GM18511 (cell line): ENCODE measurements around the gene PLEKHA4.

Experiments
- ATAC-seq: cut with Tn5 transposase; IDR thresholded peaks from one replicate; pipeline ENCODE4 v1.9.1; 2021; ENCODE audit warnings: mild to moderate bottlenecking, moderate library complexity; ENCODE audit not compliant: unreplicated experiment

The PLEKHA4 gene

DNA sequence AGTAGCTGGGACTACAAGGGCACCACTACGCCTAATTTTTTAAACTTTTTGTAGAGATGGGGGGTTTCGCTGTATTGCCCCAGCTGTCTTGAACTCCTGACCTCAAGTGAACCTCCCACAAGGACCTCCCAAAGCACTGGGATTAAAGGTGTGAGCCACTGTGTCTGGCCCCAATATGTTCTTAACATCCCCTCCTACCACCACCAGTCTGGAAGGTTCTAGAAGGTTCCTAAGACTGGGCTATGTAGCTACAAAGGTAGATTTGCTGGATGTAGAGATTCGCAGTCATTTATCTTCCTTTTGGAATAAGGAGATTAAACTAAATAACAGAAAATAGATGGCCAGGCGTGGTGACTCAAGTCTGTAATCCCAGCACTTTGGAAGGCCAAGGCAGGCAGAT, 37.5 kb downstream of the PLEKHA4 start:
- ATAC-seq: no peak

DNA sequence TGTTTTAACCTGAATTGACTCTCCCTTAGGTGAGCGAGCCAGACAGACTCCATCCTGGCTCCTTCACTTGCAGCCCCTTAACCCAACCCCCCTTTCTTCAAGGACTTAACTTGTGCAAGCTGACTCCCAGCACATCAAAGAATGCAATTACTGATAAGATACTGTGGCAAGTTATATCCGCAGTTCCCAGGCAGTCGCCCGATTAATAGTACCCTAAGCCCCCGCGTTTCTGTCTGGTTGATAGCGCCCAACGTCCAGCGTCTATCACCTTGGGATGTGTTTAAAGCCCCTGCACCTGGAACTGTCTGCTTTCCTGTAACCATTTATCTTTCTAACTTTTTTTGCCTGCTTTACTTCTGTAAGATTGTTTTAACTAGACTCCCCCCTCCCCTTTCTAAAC, 38.3 kb downstream of the PLEKHA4 start:
- no peak for ATAC-seq

DNA sequence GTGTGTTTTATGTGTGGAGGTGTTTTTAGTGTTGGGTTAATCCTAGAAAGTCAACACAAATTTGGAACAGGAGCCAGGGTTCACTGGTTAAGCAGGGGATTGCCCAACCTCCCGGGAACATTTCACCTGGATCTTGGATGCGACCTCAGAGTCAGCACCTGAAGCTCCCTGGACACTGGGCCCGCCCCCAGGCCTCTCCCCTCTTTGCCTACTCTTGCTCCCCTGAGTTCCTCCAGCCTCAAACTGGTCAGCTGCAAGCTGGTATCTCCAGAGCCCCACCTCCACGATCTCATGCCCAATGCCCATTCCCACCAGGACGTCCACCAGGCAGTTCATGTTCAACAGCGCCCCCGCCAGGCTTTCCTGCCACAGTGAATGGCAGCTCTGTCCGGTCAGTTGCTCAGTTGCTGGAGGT, 41.8 kb downstream of the PLEKHA4 start:
- no peak for ATAC-seq

DNA sequence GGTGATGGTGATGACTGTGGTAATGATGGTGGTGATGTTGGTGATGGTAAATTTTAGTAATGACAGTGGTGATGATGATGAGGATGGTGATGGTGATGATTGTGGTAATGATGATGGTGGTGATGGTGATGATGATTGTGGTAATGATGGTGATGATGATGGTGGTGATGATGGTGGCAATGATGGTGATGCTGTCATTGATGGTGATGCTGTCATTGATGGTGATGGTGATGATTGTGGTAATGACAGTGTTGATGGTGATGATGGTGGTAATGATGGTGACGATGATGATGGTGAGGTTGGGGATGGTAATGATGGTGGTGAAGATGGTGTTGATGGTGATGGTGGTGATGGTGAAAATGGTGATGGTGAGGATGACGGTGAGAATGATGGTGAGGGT, 45.9 kb downstream of the PLEKHA4 start:
- no peak for ATAC-seq

DNA sequence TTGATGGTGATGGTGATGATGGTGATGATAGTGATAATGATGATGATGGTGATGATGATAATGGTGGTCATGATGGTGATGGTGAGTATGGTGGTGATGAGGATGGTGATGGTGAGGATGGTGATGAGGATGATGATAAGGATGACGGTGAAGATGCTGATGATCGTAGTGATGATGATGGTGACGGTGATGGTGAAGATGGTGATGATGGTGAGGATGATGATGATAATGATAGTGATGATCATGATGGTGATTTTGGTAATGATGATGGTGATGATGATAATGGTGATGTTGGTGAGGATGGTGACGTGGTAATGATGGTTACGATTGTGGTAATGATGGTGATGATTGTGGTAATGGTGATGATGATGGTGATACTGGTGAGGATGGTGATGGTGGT, 46.8 kb downstream of the PLEKHA4 start:
- no peak for ATAC-seq

DNA sequence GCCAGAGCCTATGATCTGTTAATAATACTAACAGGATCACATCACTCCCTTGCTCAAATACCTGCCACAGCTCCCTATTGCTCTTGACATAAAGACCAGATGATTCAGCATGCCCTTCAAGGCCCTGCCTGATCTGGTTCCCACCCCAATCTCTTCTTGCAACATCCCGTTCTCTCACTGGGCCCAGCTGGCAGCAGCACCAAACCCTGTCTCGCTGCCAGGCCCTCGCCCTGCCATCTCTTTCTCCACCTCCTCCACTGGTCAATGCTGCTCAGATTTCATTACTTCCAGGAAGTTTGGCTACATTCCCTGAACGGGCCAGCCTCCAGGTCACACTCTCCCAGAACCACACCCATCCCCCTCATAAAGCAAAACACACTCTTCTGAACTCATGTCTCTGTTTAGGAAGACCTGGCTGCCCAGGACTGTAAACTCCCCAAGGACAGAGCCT, 49.0 kb downstream of the PLEKHA4 start:
- no peak for ATAC-seq

DNA sequence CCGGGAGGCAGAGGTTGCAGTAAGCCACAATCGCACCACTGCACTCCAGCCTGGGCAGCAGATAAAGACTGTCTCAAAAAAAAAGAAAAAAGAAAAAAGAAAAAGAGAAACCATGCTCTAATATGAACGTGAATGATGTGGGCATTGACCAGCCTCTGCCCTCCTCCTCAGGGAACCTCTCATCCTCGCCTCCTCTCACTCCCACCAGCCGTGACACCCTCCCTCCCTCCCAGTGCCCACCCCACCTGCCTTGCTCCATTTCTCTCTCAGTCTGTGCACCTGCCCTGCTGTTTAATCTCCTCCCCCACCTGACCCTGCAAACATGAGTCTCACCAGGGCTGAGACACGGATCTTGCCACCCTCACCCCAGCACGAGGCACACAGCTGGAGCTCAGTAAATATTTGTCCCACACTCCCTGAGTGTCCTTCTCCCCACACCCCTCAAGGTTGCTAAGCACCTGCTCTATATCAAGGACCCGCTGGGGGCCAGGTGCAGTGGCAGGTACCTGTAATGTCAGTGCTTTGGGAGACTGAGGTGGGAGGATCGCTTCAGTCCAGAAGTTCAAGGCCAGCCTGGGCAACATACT, 50.1 kb downstream of the PLEKHA4 start:
- ATAC-seq: no peak

DNA sequence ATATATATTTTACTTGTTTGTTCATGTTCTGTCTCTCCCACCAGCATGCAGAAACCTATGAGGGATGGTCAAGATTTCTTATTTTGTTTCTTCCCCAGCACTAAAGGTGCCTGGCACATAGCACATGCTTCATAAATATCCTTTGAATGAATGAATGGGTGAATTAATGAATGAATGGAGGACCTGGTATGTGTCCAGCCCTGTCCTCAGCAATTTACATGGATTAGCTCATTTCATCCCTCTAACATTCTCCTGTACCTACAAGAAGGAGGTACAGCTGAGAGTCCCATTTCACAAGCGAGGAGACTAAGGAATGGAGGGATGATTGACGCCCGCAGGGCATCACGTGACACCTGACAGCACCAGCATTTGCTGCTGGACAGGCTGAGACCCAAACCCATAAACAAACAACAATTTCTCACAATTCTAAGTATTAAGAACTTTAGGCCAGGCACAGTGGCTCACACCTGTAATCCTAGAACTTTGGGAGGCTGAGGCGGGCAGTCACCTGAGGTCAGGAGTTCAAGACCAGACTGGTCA, 50.8 kb downstream of the PLEKHA4 start:
- no peak for ATAC-seq

DNA sequence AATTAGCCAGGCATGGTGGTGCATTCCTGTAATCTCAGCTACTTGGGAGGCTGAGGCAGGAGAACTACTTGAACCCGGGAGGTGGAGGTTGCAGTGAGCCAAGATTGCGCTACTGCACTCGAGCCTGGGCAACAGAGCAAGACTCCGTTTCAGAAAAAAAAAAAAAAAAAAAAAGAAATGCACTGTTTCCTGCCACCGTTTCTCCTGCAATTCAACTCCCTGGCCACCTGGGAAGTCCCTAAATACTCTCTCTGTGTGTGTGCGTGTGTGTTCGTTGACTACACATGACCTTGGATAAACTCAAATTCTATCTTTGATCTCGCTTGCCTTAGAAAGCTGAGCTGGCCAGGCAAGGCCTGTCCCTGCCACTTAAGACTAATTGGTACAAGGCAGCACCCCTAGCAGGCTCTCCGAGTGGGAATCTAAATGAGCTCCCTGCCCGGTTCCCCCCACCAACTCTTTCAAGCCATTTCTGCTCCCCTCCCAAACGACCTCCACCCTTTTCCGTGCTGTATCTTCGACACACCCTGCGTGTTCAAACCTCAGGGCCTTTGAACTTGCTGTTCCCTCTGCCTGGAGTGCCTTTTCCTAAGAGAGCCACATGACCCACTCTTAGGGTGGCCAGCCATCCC, 52.4 kb downstream of the PLEKHA4 start:
- no peak for ATAC-seq

DNA sequence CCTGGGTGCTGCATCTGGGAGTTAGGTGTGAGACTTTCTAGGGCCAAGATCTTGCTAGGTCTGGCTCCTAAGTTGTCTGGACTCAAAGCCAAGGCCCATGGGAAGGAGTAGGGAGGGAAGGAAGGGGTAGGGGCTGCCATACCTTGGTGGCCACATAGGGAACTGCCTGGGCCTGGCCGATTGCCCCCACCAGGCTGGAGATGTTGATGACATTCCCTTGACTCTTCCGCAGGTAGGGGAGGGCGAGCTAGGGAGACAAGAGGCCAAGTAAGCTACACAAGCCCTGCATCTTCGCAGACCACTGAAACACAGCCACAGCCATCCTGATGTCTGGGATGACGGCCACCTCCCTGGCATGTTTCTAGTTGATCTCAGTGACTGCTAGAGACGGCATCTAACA, 53.5 kb downstream of the PLEKHA4 start:
- ATAC-seq: no peak

DNA sequence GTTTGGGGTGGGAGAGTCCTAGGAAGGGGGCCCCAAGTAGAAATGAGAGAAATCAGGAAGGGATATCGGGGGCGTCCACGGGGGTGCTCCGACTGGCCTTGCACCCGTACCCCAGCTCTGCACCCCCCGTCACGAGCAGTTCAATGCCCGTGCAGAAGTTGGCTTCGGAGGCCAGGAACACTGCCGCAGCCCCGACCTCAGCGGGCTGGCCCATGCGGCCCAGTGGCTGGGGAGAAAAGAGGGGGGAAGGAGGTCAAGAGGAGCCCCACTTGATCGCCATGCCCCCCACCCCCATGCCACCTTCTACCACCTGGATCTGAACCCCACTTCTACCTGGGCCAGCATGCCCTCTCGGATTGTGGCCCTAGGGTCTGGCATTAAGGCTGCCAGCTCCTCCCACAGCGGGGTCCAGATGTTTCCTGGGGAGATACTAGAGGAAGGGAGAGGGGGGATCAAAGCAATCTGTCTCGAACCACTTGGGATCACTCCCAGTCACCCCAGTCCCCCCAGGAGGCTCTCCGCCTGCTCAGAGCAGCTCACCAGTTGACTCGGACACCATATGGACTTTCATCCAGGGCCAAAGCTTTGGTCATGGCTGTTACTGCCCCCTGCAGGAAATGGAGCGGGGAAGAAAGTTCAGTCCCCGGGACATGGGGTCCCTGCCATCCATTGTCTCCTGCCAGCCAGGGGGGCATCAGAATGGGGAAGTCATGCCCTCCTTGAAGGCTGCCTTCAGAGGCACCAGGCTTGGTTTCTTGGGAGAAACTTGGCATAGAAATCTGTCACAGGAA, 55.1 kb downstream of the PLEKHA4 start:
- no peak for ATAC-seq

DNA sequence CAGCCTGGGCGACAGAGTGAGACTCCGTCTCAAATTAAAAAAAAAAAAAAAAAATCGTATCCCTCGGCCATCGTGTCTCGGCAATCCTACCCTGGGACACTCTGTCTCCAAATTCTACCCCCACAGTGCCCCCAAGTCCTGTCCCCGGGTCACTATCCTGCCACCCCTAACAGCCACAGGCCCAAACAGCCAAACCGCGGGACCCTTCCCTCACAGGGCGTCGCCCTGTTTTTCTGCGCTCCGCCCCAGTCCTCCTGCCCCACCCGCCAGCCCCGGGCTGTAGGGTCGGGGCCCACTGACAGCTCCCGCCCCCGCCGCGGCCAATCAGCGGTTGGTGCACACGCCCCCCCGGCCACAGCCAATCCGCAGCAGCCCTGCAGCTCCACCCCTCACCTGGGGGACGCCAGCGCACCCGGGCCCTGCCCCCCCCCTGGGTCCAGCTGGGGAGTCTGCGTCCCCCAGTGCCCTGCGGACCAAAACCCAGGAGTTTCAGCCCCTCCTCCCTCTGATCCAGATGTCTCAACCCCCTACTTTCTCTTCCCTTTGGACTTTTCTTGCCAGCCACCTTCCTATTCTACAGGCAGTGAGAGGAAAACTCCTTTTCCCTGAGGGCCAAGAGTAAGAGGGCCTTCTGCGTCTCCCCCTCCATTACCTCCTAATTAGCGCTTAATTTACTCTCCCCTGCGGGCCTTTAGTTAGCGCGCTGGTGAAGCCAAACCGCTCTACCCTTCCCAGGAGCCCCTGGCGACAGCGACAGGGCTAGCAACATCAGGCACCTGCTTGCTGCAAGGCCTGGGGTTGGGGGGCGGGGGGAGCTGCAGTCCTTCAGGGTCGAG, 56.1 kb downstream of the PLEKHA4 start:
- ATAC-seq: no peak

DNA sequence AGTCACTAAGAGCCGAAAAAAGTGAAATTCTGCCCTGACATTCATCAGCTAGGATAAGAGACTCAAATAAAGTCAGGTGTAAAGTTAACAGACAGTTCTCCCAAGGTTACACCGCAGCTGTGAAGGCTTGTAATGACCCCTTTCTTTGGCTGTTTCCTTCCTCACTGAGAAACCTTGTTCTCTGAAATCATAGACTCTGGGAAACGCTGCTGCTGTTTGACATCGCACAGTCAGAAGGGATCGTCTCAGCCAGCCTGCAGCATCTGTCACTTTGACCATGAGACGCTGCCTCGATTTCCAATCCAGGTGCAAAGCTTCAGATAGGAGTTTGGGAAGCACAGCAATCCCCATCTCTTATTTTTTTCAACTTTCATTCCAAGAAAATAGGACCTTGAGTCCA, 58.3 kb downstream of the PLEKHA4 start:
- ATAC-seq: no peak

DNA sequence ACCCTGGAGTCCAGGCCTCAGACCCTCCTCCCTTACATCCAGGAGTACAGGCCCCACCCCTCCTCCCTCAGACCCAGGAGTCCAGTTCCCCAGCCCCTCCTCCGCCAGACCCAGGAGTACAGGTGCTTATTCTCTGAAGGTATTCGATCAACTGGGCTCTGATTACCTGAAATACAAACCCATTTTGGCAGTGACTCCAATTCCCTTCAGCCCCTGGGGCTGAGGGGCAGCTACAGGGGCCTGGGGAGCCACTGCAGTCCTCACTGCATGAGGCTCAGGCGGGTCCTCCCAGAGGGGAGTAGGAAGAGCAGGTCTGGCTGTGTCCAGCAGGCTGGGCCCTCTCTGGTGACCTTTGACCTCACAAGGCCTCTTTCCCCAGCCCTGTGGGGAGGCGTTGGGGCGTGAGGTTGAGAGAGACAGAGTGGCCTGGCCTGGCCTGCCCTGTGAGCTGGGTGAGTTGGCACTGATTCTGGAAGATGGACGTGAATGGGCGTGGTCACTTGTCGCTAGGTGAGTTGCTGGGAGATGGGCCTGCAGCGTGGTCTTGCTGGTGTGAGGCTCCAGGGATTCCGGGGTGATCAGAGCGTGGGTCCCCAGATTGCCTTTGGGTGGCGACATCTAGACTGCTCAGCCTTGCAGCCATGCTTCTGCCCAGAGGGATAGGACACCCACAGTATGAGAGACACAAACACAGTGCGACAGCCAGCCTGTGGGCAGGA, 60.7 kb downstream of the PLEKHA4 start:
- no peak for ATAC-seq

DNA sequence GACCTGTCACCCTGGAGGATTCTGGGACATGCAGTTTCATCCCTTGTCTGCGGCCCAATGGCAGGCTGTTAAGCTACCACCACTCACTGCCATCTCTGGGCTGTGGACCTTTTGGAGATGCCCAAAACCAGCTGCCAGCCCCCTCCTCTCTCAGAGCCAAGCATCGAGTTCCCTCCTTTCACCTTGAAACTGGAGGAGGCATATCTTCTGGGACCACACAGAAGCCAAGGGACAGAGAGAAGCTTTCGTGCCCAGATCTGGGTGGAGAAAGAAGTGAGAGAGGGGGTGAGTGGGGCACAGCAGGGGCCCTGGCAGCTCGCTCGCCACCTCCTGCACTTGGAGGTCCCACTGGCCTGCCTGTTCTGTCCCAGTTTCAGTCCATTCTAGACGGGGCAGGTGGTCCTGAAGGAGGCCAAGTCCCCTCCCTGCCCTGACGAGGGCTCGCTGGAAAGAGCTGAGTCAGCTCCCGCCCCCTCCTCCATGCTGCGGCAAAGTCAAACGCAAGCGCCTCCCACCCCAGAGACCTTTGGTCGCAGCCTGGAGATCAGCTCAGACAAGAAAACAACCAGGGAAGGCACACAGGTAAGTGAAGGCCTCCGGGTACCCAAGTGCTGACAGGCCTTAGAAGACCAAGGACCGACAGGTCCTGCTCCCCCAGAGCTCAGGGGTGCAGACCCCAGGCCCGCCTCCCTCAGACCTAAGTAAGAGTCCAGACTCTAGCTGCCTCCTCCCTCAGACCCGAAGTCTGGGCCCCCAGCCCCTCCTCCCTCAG, 61.4 kb downstream of the PLEKHA4 start:
- ATAC-seq: no peak

DNA sequence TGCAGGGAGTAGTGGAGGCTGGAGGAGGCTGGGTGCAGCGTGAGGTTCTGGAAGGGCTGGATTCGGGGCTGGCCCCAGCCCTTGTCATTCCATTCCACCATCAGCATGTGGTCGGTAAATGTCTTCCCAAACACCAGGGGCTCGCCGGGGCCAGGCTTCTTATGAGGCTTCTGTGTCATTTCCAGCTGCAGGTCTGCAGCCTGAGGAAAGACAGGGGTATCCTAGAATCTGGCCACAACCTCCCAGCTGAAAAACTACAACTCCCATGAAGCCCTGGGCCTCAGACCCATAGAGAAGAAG, 61.9 kb downstream of the PLEKHA4 start:
- ATAC-seq: no peak

DNA sequence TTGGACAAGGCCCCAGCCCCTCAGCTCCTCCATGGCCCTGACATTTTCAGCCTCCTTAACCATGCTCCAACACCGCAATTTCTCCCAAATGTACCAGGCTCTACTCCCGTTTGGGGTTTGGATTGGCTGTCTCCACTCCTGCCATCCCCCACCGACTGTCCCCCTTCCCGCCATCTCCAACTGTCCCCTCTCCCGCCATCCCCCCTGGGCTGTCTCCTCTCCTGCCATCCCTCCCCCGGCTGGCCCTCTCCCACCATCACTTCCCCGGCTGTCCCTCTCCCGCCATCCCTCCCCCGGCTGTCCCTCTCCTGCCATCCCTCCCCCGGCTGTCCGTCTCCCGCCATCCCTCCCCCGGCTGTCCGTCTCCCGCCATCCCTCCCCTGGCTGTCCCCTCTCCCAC, 63.0 kb downstream of the PLEKHA4 start:
- no peak for ATAC-seq

DNA sequence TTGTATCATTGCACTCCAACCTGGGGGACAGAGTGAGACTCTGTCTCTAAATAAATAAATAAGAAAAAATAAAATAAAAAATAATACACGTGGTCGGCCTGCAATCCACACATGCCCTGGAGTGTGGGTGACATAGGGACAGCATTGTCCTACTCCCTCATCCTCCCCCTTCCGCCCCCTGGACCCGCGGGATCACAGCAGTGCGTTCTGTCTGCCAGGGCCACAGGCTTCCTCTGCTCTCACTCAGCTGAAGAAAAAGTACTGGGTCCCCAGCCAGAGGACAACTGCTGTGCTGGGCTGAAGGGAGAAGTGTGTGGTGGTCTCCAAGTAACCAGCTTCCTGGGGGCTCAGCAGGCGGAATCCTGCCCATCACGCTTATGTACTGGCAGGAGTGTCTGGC, 63.9 kb downstream of the PLEKHA4 start:
- no peak for ATAC-seq

DNA sequence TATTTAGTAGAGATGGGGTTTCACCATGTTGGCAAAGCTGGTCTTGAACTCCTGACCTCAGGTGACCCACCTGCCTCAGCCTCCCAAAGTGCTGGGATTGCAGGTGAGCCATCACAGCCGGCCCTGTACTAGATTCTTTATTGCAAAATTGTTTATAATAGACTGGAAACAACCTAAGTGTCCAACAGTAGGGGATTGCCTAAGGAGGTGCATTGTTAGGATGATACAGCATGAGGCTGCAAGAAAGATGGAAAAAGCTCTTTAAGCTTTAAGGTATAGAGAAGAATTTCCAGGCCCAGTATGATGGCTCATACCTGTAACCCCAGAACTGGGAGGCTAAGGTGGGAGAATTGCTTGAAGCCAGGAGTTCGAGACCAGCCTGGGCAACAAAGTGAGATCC, 65.8 kb downstream of the PLEKHA4 start:
- ATAC-seq: no peak
